Thyroid gland (tissue), 4 donors: ENCODE results near the gene SEC11C.

Source experiments
- CTCF ChIP-seq, 6 experiments: fragments of 200-600 bp in 3 of 6; fragments of 450-650 bp in 3 of 6; sonication (generic) in 3 of 6; IDR thresholded peaks; one replicate each; pipeline ENCODE4 v1.5.1; 2016 to 2019; ENCODE audit warnings: antibody characterized with exemption in 6 of 6, mild to moderate bottlenecking in 2 of 6, inconsistent platforms in 1 of 6, moderate library complexity in 1 of 6
- POLR2A ChIP-seq, 2 donors: fragments of 450-650 bp; IDR thresholded peaks; one replicate each; pipeline ENCODE4 v1.6.1; 2017; ENCODE audit warnings: antibody characterized with exemption in 2 of 2, mild to moderate bottlenecking in 2 of 2, moderate library complexity in 1 of 2

GRCh38 chr18:59141294-59142068, 1.8 kb downstream of the SEC11C start:
- no peak for TF ChIP-seq POLR2A (IDR thresholded peaks at IDR 0.05)
- no peak for TF ChIP-seq CTCF (IDR thresholded peaks at IDR 0.05)
